ENCODE measurements around the gene FOXM1.
"Not testable (repeated sequence)": the region's sequence is repeated elsewhere in the genome, so short reads cannot be mapped to it uniquely, and the experiment has no call there.

The FOXM1 gene

DNA sequence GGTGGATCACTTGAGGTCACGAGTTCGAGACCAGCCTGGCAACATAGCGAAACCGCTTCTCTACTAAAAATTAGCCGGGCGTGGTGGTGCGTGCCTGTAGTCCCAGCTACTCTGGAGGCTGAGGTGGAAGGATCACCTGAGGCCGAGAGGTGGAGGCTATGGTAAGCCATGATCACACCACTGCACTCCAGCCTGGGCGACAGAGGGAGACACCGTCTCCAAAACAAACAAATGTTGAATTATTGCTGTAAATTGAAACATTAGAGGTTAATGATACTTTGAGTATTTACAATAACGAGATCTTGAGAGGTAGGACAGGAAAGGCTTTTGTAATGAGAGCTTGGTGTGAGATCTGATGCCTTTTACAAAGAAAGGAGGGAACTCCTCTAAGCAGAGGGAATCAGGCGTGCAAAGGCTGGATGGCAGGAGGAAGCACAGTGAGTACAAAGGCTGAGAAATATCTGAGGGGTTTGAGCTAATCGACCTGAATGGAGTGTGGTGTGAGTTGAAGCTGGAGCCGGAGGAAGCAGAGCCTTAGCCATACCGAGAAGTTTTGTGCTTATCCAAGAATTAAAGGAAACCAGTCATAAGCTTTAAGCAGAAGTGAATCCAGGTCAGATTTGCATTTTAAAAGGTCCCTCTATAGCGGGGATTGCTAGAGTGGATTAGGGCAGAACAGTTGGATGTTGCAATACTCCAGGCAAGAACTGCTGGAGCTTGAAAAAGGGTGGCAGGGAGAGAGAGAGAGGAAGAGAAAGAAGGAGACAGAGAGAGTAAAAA lies 1.2 kb upstream of the FOXM1 start:
- no peak for DNase-seq

DNA sequence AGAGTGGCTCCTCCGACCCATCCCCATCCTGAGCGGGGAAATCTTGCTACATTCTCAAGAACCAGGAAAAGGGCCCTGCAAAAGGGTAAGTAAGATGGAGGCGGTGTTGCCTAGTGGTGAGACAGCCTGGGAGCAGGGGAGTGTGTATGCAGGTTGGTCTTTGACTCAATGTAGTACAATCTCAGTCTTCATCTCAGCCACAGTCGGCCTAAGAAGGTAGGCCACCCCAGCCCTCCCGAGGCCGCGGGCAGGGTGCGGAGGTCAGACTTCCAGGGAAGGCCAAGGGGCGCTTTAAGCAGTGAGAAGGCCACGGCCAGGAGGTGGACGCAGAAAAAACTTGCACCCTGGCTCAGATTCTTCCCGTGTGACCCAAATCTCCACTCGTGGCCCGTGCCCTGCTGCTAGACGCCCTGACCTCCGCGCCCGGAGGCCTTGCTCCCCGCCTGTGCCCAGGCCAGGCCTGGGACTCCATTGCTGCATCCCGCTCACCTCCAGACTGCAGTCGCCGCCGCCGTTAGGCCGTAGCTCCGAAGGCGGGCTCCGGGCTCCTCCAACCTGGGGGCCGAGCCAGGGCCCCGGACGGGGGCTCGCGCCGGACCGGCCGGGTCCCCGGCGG lies 435 bp downstream of the FOXM1 start:
- peak; percentile 5 for DNase-seq

DNA sequence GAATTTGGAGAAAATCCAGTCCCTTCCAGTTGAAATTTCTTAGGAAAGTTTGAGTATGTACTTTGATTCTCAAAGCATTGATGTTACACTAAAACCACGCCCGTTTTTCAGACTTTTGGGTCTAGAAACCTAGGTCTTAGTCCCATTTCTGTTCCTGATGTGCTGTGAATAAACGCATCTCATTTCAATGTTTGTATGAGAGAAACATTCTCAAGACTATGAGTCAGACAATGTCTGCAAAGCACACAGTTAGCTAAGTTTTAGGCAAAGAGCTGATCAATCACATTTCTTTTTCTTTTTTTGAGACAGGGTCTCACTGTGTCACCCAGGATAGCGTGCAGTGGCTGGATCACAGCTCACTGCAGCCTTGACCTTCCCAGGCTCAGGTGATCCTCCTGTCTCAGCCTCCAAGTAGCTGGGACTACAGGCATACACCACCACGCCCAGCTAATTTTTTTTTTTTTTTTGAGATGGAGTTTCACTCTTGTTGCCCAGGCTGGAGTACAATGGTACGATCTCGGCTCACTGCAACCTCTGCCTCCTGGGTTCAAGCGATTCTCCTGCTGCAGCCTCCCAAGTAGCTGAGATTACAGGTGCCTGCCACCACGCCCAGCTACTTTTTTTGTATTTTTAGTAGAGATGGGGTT lies 7.9 kb downstream of the FOXM1 start:
- DNase-seq = not testable (repeated sequence)

DNA sequence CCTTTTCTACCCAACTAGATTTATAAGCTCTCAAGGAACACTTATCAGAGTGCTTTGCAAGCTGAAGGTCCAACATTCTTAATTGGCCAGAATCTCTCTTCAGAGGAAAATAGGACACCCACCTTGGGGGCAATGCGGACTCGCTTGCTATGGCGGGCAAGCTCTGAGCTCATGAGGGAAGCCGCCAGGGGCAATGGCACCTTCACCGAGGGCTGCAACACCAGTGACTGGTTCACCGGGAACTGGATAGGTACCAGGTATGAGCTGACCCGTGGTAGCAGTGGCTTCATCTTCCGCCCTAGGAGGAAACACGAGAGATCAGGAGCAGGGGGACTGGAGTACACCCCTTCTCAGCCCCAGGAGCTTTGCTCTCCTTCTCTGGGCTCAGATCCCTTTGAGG lies 12.8 kb downstream of the FOXM1 start:
- no peak for DNase-seq

DNA sequence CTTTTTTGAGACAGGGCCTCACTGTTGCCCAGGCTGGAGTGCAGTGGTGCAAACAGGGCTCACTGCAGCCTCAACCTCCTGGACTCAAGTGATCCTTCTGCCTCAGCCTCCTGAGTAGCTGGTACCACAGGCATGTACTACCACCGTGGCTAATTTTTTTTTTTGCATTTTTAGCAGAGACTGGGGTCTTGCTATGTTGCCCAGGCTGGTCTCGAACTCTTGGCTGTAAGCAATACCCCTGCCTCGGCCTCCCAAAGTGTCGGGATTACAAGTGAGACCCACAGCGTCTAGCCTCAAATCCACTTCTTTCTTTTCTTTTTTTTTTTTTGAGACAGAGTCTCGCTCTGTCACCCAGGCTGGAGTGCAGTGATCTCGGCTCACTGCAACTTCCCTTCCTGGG lies 13.6 kb downstream of the FOXM1 start:
- not testable (repeated sequence) for DNase-seq

DNA sequence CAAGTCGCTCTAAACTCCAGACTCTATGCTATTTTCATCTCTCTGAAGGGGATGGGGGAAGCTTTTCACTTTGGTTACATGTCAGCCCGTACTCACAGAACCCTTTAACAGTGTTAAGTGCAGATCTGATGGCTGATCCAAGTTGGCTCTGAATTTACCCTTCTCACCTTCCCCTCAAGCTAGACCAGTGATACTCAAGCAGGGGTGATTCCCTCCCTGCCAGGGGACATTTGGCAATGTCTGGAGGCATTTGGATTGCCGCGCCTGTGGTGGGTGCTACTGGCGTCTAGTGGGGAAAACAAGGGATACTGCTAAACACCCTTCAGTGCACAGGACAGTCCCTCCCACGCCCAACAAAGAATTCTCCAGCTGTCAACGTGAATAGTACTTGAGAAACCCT lies 14.1 kb downstream of the FOXM1 start:
- no peak for DNase-seq

DNA sequence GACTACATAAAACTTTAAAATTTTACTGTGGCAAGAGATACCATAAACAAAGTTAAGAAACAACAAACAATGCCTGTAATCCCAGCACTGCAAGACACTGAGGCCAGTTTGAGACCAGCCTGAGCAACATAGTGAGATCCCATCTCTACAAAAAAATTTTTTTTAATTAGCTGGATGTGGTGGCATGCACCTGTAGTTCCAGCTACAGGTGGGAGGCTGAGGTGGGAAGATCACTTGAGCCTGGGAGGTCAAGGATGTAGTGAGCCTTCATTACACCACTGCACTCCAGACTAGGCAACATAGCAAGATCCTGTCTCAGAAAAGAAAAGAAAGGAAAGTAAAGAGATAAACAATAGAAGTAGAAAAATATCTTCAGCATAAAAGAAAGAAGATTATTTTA lies 16.8 kb downstream of the FOXM1 start:
- no peak for DNase-seq

DNA sequence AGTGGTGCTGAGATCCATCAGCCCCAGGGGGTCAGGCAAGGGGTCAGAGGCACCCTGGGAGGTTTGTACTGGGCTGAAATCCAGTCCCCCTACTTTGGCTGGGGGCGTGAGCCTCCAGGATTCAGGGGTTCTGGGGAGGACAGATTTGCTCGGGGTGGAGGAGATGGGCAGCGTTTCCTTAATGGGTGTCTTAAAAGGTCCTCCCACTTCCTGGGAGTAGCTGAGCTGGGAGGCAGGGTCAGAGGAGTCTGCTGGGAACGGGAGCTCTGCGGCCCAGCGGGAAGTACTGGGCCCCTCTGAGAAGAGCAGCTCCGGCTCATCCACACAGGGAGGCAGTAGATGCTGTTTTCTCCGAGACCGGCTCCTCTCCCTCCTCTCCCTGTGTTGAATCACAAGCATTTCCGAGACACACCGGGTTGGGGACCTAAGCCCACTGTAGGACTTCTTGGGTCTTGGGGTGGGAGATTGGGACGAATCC lies 18.0 kb downstream of the FOXM1 start:
- no peak for DNase-seq

DNA sequence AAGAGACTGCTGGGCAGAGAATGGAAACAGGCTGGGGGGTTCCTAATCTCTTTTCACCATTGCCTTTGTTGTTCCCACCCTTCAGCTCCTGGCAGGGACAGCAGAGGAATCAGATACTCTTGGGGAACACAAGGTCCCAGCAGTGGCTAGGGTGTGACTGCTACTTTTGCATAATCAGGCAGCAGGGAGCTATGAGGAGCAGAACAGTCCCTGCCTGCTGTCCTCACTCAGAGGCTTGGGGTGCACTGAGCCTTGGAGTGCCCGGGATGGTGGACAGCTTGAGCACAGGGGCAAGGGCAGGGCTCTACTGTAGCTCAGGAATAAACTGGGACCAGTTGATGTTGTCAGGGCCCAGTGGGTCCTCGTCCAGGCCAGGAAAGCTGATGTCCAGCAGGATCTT lies 18.6 kb downstream of the FOXM1 start:
- no peak for DNase-seq

DNA sequence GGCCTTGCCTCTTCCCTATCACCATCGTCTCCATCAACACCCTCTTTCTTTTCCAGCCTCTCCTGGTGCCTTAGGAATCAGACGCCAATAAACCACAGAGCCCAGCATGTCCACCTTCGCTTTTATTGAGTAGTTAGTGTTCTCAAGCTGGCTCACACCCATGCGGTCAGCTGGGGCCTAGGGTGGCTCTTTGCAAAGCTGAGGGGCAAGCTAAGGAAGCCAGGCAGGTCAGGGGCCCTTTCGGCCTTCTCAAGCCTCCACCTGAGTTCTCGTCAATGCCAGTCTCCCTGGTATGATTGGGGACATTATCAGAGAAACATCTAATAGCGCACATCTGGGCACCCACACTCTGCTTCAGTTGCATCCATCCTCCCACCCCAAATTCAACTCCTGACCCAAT lies 19.4 kb downstream of the FOXM1 start:
- no peak for DNase-seq

DNA sequence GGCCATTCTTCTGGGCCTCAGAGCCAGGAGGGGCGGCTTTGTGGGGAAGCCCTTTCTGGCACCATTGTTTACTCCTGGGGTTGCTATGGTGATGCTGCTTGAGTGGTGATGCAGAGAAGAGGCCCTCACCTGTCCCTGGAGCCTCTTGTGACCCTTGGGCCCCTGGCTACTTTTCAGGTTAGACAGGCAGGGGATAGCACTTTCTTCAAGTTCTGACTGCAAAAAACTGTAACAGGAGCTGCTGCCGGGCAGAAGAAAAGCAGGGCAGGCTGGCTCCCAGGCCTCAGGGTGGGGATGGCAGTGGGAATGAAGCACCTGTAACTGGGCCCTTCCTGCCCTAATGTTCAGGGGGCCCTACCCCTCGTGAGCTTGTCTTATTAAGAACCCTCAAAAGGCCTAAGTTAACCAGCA lies 19.9 kb downstream of the FOXM1 start, which contains the start of gene TEX52:
Gene TEX52 (minus strand): TSS at position 19 of the 411 bp plus-strand sequence. CDS start 13 bp downstream, at position 6.
- no peak for DNase-seq

DNA sequence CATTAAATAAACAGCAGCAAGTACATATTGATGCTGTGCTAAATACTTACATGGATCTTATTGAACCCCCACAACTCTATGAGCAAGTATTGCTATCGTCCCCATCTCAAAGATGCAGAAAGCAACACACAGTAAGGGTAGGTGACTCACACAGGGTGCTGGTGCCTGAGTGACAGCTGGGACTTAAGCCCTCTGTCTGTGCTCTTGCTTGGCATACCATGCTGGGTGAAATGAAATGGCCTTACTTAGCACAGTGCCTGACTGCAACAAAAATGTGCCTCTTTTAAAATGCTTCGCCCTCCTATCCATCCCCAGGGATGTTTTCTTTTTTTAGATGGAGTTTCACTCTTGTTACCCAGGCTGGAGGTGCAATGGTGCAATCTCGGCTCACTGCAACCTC lies 20.9 kb downstream of the FOXM1 start:
- DNase-seq = no peak

DNA sequence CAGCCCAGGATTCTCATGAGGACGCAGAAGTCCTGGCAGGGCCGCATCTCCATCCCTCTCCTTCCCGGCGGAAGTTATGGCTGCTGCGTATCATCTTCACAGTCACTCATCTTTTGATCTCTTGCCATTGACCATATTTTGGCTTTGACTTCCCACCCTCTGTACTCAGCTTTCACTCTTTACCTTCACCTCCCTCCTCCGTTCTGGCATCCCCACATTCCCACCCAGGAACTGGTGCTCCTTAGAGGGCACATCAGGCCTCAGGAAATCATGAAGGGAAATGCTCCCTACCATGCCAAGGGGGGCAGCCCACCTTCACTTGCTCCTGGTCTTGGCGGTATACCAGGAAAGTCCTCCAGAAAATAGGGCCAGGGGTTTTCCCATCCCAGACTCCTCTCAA lies 21.4 kb downstream of the FOXM1 start:
- no peak for DNase-seq

DNA sequence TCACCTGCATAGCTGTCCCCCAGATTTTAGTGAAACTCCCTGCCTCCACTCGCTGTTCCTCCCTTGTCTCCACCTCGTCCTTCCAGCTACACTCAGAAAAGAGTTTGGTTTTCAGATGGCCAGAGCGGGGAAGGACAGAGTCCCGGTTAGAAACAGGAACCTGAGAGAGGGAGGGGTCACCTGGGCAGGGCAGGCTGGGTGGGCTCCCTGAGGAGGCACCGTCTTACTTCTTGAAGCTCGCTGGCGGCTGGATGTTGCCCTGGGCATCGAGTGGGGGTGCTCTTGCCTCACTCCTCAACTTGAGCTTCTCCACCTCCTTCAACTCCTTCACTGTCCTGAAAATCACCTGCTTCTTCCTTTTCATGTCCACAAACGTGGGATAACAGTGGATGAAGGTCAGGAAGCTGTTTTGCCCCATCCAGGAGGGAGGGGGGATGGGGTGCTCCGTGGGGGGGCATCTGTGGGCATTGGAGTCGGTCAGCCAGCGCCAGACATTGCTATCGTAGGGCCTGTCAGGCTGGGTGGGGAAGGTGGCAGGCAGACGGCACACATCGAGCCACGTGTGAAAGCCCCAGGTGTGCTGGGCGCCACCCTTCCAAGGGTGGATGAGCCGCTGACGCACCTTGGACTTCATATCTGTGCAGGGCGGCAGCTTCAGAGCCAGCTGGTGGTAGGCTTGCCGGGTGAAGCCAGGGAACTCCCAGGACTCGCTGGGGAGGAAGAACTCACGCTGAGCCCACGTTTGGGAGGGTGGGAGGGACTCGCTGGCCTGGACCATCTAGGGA lies 22.1 kb downstream of the FOXM1 start:
- DNase-seq = no peak

DNA sequence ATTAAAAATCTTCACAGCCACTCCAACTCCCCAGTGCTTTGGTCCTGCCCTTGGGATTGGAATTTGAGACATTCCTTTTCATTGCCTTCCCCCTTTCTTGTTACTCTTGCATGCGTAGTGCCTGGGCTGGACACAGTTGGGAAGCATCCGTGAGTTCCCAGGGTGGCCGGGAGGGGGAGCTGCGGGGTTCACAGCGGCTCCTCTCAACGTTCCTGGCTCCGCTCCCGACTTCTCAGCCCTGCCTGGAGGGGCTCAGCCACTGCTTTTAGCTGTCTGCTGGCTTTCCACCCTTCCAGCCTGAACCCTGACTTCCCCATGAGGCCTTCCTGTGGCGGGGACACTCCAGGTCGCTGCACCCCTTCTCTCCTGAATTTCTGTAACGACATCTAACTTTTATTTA lies 23.3 kb downstream of the FOXM1 start:
- peak; percentile 51 for DNase-seq

DNA sequence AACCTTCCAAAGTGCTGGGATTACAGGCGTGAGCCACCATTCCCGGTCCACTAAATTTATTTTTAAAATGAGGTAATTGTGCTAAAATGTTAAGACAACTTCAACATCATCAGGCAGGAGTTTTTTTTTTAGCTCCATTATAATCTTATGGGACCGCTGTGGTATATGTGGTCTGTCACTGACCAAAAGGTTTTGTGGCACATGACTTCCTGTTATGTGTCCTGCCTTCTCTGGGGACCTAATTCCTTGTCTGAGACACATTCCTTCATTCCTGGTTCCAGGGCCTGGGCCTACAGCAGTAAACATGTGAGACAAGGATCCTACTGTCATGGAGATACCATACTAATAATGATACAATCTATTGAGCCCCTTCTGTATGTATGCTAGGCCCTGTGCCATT lies 25.0 kb downstream of the FOXM1 start:
- no peak for DNase-seq

DNA sequence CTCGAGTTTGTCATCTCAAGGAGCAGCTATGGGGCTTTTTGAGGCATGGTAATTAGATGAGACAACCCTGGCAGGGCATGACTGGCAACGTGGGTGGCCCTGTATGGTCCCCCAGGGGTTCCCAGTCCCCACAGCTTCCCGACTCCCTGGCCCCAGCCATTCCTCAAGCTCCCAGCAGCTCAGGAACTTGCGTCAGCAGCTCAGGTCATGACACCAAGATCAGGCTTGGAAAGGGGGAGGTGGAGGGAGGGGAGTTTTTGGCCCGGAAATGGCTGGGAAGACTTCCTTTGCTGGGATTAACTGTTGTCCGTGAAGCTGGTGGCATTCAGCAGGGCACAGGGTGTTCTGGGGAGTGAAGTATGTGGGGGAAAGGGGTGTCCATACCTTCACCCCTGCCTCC lies 31.7 kb downstream of the FOXM1 start:
- DNase-seq = no peak

DNA sequence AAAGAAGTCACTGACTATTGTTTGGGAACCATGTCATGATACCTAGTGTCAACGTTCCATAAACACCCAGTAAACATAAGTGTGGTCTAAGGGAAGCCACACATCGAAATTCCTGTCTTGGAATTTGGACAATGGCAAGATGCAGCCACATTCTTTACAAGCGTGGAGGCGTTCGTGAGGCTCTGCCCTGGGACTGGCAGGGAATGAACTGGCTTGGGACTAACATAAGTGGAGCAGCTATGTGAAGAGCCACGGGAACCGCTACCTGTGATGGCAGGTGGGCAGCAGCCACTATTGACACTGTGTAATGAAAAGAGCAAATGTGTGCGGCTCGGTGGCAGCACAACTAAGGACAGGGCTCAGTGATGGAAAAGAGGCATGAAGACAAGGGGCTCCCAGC lies 32.2 kb downstream of the FOXM1 start:
- DNase-seq = no peak

DNA sequence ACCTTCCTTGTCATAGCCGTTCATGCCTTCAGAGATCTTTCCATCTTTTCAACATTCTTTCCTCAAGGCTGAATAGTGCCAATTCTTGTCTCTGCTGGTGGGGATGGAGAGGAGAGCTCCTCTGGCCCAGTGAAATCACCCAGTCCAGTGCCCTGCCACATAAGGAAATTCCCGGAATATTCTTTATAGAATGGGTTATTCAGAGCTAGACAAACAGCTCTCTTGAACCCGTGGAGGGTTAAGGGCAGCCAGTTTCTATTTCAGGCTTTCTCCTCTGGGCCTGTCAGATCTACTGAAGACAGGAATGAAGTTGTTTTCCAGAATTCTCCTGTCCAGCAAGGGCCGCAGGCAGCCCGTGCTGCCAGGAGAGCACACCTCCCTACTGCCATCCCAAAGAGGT lies 34.0 kb downstream of the FOXM1 start:
- DNase-seq = no peak

DNA sequence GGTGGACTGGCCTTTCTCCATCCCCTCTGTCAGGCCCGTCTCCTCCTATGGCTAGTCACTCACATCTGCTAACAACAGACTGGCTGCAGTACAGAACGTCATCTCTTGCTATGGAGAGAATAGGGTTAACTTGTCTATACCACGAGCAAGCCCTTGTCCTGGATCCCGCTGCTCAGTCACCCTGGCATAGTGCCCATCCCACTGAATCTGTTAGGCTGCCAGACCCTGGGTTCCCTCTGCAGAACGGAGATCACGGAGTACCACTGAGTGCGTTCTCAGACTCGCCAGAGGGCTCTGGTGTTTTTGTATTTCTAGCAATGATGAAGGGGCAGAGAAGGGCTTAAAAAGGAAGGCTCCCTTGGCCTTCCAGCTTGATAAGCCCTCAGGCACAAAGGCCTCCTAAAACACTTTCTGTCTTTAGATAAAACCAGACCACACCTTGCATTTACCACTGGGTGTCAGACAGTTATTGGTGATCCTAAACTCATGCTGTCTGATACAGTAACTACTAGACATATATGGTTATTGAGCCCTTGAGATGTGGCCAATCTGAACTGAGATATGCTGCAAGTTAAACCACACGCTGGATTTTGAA lies 35.8 kb downstream of the FOXM1 start:
- DNase-seq = no peak

DNA sequence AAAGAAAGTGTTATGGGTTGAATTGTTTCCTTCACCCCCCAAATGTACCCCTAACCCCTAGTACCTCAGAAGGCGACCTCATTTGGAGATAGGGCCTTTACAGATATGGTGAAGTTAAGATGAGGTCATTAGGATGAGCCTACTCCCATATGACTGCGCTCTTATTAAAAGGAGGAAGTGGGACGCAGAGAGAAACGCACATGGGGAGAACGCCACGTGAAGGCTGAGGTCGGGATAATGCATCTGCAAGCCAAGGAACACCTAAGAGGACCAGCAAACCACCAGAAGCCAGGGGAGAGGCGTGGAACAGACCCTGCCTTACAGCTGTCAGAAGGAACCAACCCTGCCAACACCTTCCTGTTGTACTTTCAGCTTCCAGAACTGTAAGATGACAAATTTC lies 40.4 kb downstream of the FOXM1 start:
- no peak for DNase-seq

DNA sequence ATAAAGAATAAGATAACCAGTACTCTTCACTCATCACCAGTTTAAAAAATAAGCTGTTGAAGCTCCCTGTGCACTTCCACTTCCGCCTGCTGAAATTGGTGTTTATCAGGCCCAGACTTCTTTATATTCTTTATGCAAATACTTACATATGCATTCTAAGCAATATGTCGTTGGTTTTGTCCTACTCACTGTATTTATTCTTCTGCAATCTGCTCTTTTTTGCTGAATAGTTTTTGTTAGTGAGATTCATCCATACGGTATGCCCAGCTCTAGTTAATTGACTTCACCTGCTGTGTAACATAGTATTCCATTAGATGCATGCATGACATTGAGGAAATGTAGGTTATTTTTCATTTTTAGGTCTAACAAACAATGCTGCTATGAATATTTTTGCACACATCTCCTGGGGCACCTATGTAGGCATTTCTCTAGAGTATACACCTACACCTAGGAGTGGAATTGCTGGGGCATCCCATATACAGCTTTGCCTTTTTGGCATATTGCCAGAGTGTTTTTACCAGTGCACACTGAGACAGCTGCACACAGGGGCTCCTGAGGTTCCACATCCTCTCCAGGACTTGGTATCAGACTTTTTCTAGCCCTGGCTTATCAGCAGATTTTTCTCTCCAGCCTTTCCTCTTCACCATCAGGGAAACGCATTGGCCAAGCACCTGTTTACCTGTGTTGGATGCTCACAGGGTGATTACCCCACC lies 41.1 kb downstream of the FOXM1 start:
- no peak for DNase-seq
